Liver (tissue), 9 donors: ENCODE measurements around the gene TSPAN13. TPM values are rescaled to one million over a fixed set of nuclear protein-coding genes. Genes with fewer than 3 reads are reported as not detected.

Source experiments
- DNase-seq: peaks from one replicate; pipeline ENCODE4 v3.0.0-alpha.2; 2017; ENCODE audit warnings: low spot score
- H3K27ac ChIP-seq, 2 donors: one replicate each; pipeline ENCODE4 v1.7.0; 2013; ENCODE audit warnings: inconsistent platforms in 2 of 2, low read length in 2 of 2, control low read depth in 1 of 2, low read depth in 1 of 2, mild to moderate bottlenecking in 1 of 2
- H3K27me3 ChIP-seq, 4 donors: one replicate each; pipeline versions ENCODE4 v1.6.1 to v1.7.0; 2013; ENCODE audit warnings: low read length in 3 of 4, inconsistent platforms in 1 of 4, mild to moderate bottlenecking in 1 of 4, moderate library complexity in 1 of 4; ENCODE audit not compliant: control insufficient read depth in 4 of 4, insufficient read depth in 4 of 4
- H3K36me3 ChIP-seq, 4 donors: one replicate each; pipeline versions ENCODE4 v1.6.1 to v1.7.0; 2013; ENCODE audit warnings: low read length in 3 of 4, mild to moderate bottlenecking in 3 of 4, low read depth in 1 of 4, moderate library complexity in 1 of 4; ENCODE audit not compliant: control insufficient read depth in 4 of 4, insufficient read depth in 3 of 4
- H3K4me1 ChIP-seq, 4 donors: one replicate each; pipeline versions ENCODE4 v1.6.1 to v1.7.0; 2013; ENCODE audit warnings: low read length in 3 of 4, mild to moderate bottlenecking in 3 of 4, moderate library complexity in 1 of 4; ENCODE audit not compliant: control insufficient read depth in 4 of 4, insufficient read depth in 4 of 4
- H3K4me3 ChIP-seq, 3 donors: one replicate each; pipeline versions ENCODE4 v1.6.1 to v1.7.0; 2013; ENCODE audit warnings: low read length in 3 of 3, control low read depth in 1 of 3, low read depth in 1 of 3, mild to moderate bottlenecking in 1 of 3
- H3K9ac ChIP-seq, 2 donors: one replicate each; pipeline ENCODE4 v1.7.0; 2013; ENCODE audit warnings: low read length in 2 of 2, mild to moderate bottlenecking in 2 of 2, moderate library complexity in 2 of 2, control low read depth in 1 of 2, low read depth in 1 of 2
- H3K9me3 ChIP-seq, 4 donors: one replicate each; pipeline versions ENCODE4 v1.6.1 to v1.7.0; 2013; ENCODE audit warnings: low read length in 3 of 4; ENCODE audit not compliant: control insufficient read depth in 4 of 4
- CTCF ChIP-seq: fragments of 150-350 bp; IDR thresholded peaks from 2 replicates; pipeline ENCODE4 v1.5.1; 2017; ENCODE audit warnings: improper control_type of control experiment, low read depth, low read length; ENCODE audit not compliant: missing input control
- FOXA1 ChIP-seq: IDR thresholded peaks from 2 replicates; pipeline ENCODE4 v1.6.1; 2016; ENCODE audit warnings: antibody characterized with exemption
- GABPA ChIP-seq, 2 donors: IDR thresholded peaks in 1 of 2; conservative IDR thresholded peaks in 1 of 2; 2 replicates each; pipeline ENCODE4 v1.6.1; 2016; ENCODE audit warnings: antibody characterized with exemption in 2 of 2, mild to moderate bottlenecking in 1 of 2, moderate library complexity in 1 of 2
- HNF4A ChIP-seq, 2 donors: conservative IDR thresholded peaks; 2 replicates each; pipeline ENCODE4 v1.6.1; 2016; ENCODE audit warnings: antibody characterized with exemption in 2 of 2, mild to moderate bottlenecking in 2 of 2
- HNF4G ChIP-seq: IDR thresholded peaks from 2 replicates; pipeline ENCODE4 v1.6.1; 2016; ENCODE audit warnings: antibody characterized with exemption
- JUND ChIP-seq, 2 donors: IDR thresholded peaks; 2 replicates each; pipeline ENCODE4 v1.6.1; 2016; ENCODE audit warnings: antibody characterized with exemption in 2 of 2
- MAX ChIP-seq: IDR thresholded peaks from 2 replicates; pipeline ENCODE4 v1.6.1; 2016; ENCODE audit warnings: antibody characterized with exemption
- RAD21 ChIP-seq, 2 donors: IDR thresholded peaks; 2 replicates each; pipeline ENCODE4 v1.6.1; 2016; ENCODE audit warnings: antibody characterized with exemption in 2 of 2, mild to moderate bottlenecking in 2 of 2
- REST ChIP-seq: IDR thresholded peaks from 2 replicates; pipeline ENCODE4 v1.6.1; 2016; ENCODE audit warnings: antibody characterized with exemption, mild to moderate bottlenecking
- RXRA ChIP-seq, 2 donors: IDR thresholded peaks; 2 replicates each; pipeline ENCODE4 v1.6.1; 2017 to 2018; ENCODE audit warnings: antibody characterized with exemption in 2 of 2, mild to moderate bottlenecking in 1 of 2
- SP1 ChIP-seq: IDR thresholded peaks from 2 replicates; pipeline ENCODE4 v1.6.1; 2018; ENCODE audit warnings: antibody characterized with exemption, mild to moderate bottlenecking
- YY1 ChIP-seq: IDR thresholded peaks from 2 replicates; pipeline ENCODE4 v1.6.1; 2016; ENCODE audit warnings: antibody characterized with exemption, mild to moderate bottlenecking
- ZBTB33 ChIP-seq: IDR thresholded peaks from 2 replicates; pipeline ENCODE4 v1.6.1; 2016; ENCODE audit warnings: antibody characterized with exemption
- WGBS: extraction: QIAGEN DNeasy Blood & Tissue Kit; methylation state at CpG from one replicate; pipeline ENCODE4 v1.1.7; 2013; 5-methylcytosine and 5-hydroxymethylcytosine counted together
- polyA plus RNA-seq, 2 donors: library from polyadenylated mRNA; stranded (reverse) in 1 of 2; unstranded in 1 of 2; fragments of 200-250 nt in 1 of 2; fragments of >200 nt in 1 of 2; fragmentation: Nextera tagmentation in 1 of 2; extraction: Ambion mirVana in 1 of 2; gene quantifications; one replicate each; pipeline versions ENCODE4 v1.2.1 to v1.2.3, GENCODE V29; 2013 to 2015
- total RNA-seq, 2 donors: library from RNA; depleted of rRNA; stranded (reverse); fragments of >200 nt; gene quantifications; one replicate each; pipeline ENCODE4 v1.2.3, GENCODE V29; 2014
- donor health status: healthy.
- donor health status: healthy.
- donor health status: healthy.
- donor health status: healthy.
- donor health status: healthy.

The TSPAN13 gene
- 10 to 100 TPM; 11.0 to 20.6 TPM for total RNA-seq
- 10 to 100 TPM in 1 of 2 donors, 1 to 10 TPM in 1; 8.9 to 24.4 TPM for polyA plus RNA-seq

- DNase-seq = peak; percentile 89
- 3% methylated on average over 48 of the region's 48 CpGs for WGBS
- H3K27me3 ChIP-seq = no peaks in the 10 kb centered on the region
- H3K4me1 ChIP-seq = peaks cover 0 to 9% (median 2%) of the 10 kb centered on the region in 4 donors
- H3K4me3 ChIP-seq = peak within 1 kb of the TSS; percentile 65 to 80 (median 71)
- no peaks in the 10 kb centered on the region for H3K9me3 ChIP-seq
- no peaks in the 10 kb centered on the region for H3K36me3 ChIP-seq
- H3K9ac ChIP-seq = no peak within 1 kb of the TSS
- H3K27ac ChIP-seq = peak within 1 kb of the TSS in 1 of 2 donors; percentile 11
- TF ChIP-seq SP1 (peak; percentile 54), HNF4A (conservative IDR thresholded peaks at IDR 0.05) (peak; percentile 57 to 69), ZBTB33 (no peak), RXRA (IDR thresholded peaks at IDR 0.05) (peak; percentile 21 to 29), REST (peak; percentile 44), RAD21 (IDR thresholded peaks at IDR 0.05) (no peak), YY1 (peak; percentile 87)
These were observed at the start of gene TSPAN13 for GRCh38 chr7:16753102-16753931. Gene TSPAN13, plus strand, starts transcription at chr7:16753755. Its CDS starts 213 bp downstream, at chr7:16753968.

GRCh38 chr7:16708511-16708910, 45.0 kb upstream of the TSPAN13 start:
- Histone ChIP-seq H3K9ac (no peak overlapping the region), H3K9me3 (no peaks in the 10 kb centered on the region), H3K36me3 (peaks cover 0 to 10% (median 5%) of the 10 kb centered on the region in 4 donors), H3K27me3 (no peaks in the 10 kb centered on the region), H3K4me1 (no peaks in the 10 kb centered on the region), H3K4me3 (no peak overlapping the region), H3K27ac (no peak overlapping the region)
- WGBS = 97% methylated on average over 4 of the region's 4 CpGs
- no peak for DNase-seq
- no peak for TF ChIP-seq CTCF
- no peak for TF ChIP-seq HNF4G
- TF ChIP-seq JUND (IDR thresholded peaks at IDR 0.05) = no peak
- no peak for TF ChIP-seq REST
- no peak for TF ChIP-seq FOXA1
- no peak for TF ChIP-seq GABPA (IDR thresholded peaks at IDR 0.05 in 1 of 2, conservative IDR thresholded peaks at IDR 0.05 in 1 of 2)
- no peak for TF ChIP-seq RXRA (IDR thresholded peaks at IDR 0.05)
- TF ChIP-seq RAD21 (IDR thresholded peaks at IDR 0.05) = no peak
- TF ChIP-seq SP1 = no peak
- no peak for TF ChIP-seq MAX
